BJ (cell line): ENCODE data around the gene GAB4. TPM values are rescaled to one million over a fixed set of nuclear protein-coding genes. Genes with fewer than 3 reads are reported as not detected.

Experiments used
- CTCF ChIA-PET: fragments of 350-600 bp; formaldehyde crosslinking; extraction: SDS; loops from one replicate; lab custom pipeline; 2021; ENCODE audit warnings: antibody characterized with exemption, inconsistent platforms; lab: Yijun Ruan, JAX
- POLR2A ChIA-PET: fragments of 300-600 bp; sonication (Branson Sonifier 250); formaldehyde crosslinking; extraction: SDS; loops from one replicate; lab custom pipeline; 2021; ENCODE audit warnings: antibody characterized with exemption; lab: Charles Lee
- DNase-seq: peaks from one replicate; pipeline ENCODE4 v3.0.0-alpha.2; 2011; ENCODE audit warnings: low read depth
- H3K27me3 ChIP-seq: 2 replicates; pipeline ENCODE4 v1.6.0; 2011; ENCODE audit warnings: low read length; ENCODE audit not compliant: control insufficient read depth, insufficient read depth
- H3K36me3 ChIP-seq: 2 replicates; pipeline ENCODE4 v1.5.1; 2011; ENCODE audit warnings: low read length; ENCODE audit not compliant: control insufficient read depth, insufficient read depth
- H3K4me3 ChIP-seq: 2 replicates; pipeline ENCODE4 v1.5.1; 2011; ENCODE audit warnings: low read depth, mild to moderate bottlenecking, control low read depth, low read length
- CTCF ChIP-seq: IDR thresholded peaks from 2 replicates; pipeline ENCODE4 v1.5.1; 2011; ENCODE audit warnings: low read depth, mild to moderate bottlenecking, control low read depth, inconsistent platforms, low read length, moderate library complexity; ENCODE audit not compliant: insufficient read depth
- polyA plus RNA-seq: library from polyadenylated mRNA; depleted of rRNA; stranded (reverse); fragments of >200 nt; gene quantifications from 2 replicates; pipeline ENCODE4 v1.2.3, GENCODE V29; 2011

The GAB4 gene
- polyA plus RNA-seq, 1 experiment, result not detected

- DNase-seq, result no peak
- no peak overlapping the region for H3K4me3 ChIP-seq
- CTCF ChIA-PET, result interaction anchor here (0.6 kb wide), 1 partner anchor 50 kb away, joined by 3 read pairs; no protein-coding TSS in a partner anchor
- POLR2A ChIA-PET, result no interaction called here
- no peak for TF ChIP-seq CTCF
- no peaks in the 10 kb centered on the region for H3K36me3 ChIP-seq
- no peaks in the 10 kb centered on the region for H3K27me3 ChIP-seq
Measured at GRCh38 chr22:16963189-16963945, 44.7 kb downstream of the GAB4 start.

DNA sequence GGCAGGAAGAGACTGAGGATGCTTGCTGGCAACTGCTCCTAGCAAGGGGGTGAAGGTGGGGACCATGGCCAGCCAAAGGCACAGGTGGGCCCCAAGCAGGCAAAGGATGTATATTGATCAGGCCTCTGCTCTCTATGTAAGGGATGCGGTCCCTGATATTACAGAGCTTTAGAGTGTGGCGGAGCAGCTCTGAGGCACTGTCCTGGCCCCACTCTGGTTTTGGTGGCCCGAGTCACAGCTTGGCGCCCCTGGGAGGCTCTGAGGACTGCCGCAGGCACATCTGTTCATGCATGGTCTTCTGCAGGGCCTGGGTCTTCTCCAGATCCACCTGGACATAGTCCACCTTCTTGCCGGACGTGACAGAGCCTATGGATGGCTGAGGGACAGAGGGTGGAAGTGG lies 45.5 kb downstream of the GAB4 start:
- POLR2A ChIA-PET, result no interaction called here
- no peak overlapping the region for H3K4me3 ChIP-seq
- CTCF ChIA-PET, result interaction anchor here (0.6 kb wide), 1 partner anchor 51 kb away, joined by 3 read pairs; no protein-coding TSS in a partner anchor
- H3K36me3 ChIP-seq, result no peaks in the 10 kb centered on the region
- DNase-seq, result no peak
- TF ChIP-seq CTCF, result no peak
- H3K27me3 ChIP-seq, result no peaks in the 10 kb centered on the region

DNA sequence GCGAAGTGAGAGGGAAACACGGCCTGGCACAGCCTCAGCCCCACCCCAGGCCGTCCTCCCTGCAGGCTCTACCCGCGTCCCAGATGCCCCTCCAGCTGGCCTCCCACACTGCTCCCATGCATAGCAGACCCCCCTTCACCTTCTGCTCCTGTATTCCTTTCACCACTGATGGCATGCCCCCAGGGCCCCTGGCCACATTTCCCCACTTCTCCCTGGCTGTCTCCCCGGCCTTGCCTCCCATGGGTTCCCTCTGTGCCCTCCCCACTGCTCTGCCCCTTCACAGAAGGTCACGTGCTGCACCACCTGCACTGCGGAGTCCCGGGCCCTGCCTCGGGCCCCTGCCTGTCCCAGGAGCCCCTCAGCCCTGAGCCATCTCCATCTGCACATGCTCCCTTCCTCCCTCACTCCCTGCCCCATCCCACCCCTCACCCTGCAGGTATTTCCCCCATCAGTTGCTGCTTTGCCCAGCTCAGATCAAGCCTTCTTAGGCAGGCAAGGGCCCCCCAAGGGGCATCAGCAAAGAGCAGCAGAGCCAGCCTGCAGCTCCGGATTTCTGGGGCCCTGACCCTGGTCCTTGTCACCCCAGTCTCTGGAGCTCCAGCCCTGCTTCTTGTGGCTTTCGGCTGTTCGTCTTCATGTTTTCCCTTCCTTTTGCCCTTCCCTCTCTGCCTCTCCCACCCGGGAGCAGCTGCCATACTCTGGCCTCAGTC lies 46.4 kb downstream of the GAB4 start:
- CTCF ChIA-PET, result no interaction called here
- POLR2A ChIA-PET, result no interaction called here
- Histone ChIP-seq H3K27me3 (no peaks in the 10 kb centered on the region), H3K4me3 (no peak overlapping the region), H3K36me3 (no peaks in the 10 kb centered on the region)
- no peak for TF ChIP-seq CTCF
- DNase-seq, result no peak

GRCh38 chr22:16960884-16961249 lies 47.2 kb downstream of the GAB4 start:
- no peak for TF ChIP-seq CTCF
- DNase-seq, result no peak
- POLR2A ChIA-PET, result no interaction called here
- Histone ChIP-seq H3K4me3 (no peak overlapping the region), H3K36me3 (no peaks in the 10 kb centered on the region), H3K27me3 (no peaks in the 10 kb centered on the region)
- CTCF ChIA-PET, result no interaction called here

DNA sequence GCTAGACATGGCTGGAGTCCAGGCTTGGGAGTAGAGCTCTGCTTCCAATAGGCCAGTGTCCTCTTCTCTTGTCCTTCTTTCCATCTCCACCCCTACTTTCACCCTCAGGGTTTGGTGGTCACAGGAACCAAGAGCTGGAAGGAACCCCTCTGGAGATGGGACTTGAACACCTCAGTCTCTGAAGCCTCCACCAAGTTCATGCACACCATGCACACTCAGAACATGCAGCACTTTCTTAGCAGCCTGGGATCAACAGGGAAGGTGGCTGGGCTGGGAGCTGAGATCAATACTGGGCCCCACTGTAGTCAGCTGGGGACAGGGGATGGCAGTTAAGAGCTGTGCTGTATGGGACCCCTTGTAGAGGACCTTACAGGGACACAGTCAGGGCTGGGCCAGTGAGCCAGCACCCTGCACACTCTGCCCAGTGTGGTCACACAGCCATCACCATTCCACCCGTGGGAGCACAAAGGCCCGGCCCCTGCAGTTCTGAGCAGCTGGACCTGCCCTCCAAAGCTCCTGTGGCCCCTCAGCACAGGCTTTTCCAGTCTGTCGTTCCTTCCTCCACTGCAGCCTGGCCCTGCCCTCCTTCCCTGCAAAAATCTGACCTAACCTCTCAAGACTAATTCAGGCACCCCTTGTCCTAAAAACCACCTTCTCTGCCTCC lies 47.7 kb downstream of the GAB4 start:
- CTCF ChIA-PET, result no interaction called here
- no peaks in the 10 kb centered on the region for H3K36me3 ChIP-seq
- no peak for DNase-seq
- H3K27me3 ChIP-seq, result no peaks in the 10 kb centered on the region
- H3K4me3 ChIP-seq, result no peak overlapping the region
- TF ChIP-seq CTCF, result no peak
- POLR2A ChIA-PET, result no interaction called here
